AG04449 (cell line): Measurements from ENCODE around the gene LDB3.

Source experiments
- CTCF ChIA-PET: fragments of 350-600 bp; formaldehyde crosslinking; extraction: SDS; loops from one replicate; lab custom pipeline; 2021; ENCODE audit warnings: antibody characterized with exemption; lab: Yijun Ruan, JAX
- POLR2A ChIA-PET: fragments of 400-600, 350-600 bp; formaldehyde crosslinking; extraction: SDS; loops from one replicate; lab custom pipeline; 2020; ENCODE audit warnings: antibody characterized with exemption, inconsistent platforms; lab: Yijun Ruan, JAX
- DNase-seq: peaks from one replicate; pipeline ENCODE4 v3.0.0-alpha.2; 2010; ENCODE audit warnings: low read depth, low spot score
- H3K4me3 ChIP-seq: 2 replicates; pipeline ENCODE4 v1.5.1; 2011; ENCODE audit warnings: low read depth, mild to moderate bottlenecking, control low read depth, low read length
- CTCF ChIP-seq: IDR thresholded peaks from one replicate; pipeline ENCODE4 v1.5.1; 2011; ENCODE audit warnings: mild to moderate bottlenecking, moderate library complexity, low read length, control low read depth, inconsistent platforms; ENCODE audit not compliant: insufficient read depth; ENCODE audit errors: missing control alignments

LDB3 gene

DNA sequence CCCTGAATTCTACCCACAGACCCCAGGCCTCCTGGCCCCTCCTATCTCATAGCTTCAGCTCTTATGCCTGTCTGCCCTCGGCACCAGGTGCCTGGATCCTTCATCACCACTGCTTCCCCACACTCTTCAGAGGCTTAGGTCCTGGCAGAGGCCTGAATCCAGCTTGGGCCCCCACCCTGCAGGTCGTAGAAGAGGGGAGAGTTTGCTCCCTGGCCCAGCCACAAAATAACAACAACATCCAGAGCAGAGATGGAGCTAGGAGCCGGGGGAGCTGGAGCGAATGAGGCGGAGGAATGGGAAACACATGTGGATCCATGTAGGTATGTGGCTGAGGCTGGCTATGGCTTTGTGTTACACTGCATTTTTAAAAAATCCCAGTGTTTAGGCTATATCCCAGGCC lies 21.8 kb upstream of the LDB3 start:
- H3K4me3 ChIP-seq = no peak overlapping the region
- TF ChIP-seq CTCF = no peak
- no peak for DNase-seq
- POLR2A ChIA-PET = no interaction called here
- CTCF ChIA-PET = interaction anchor here (0.8 to 2.1 kb wide), 6 partner anchors 14 to 293 kb away, joined by 3 to 7 read pairs (median 4); partner anchors contain the start of gene LDB3

GRCh38 chr10:86646933-86647332 lies 21.4 kb upstream of the LDB3 start:
- no peak for TF ChIP-seq CTCF
- POLR2A ChIA-PET = no interaction called here
- H3K4me3 ChIP-seq = no peak overlapping the region
- CTCF ChIA-PET = interaction anchor here (0.8 to 2.1 kb wide), 8 partner anchors 14 to 292 kb away, joined by 3 to 7 read pairs (median 4); partner anchors contain the start of gene LDB3
- no peak for DNase-seq

DNA sequence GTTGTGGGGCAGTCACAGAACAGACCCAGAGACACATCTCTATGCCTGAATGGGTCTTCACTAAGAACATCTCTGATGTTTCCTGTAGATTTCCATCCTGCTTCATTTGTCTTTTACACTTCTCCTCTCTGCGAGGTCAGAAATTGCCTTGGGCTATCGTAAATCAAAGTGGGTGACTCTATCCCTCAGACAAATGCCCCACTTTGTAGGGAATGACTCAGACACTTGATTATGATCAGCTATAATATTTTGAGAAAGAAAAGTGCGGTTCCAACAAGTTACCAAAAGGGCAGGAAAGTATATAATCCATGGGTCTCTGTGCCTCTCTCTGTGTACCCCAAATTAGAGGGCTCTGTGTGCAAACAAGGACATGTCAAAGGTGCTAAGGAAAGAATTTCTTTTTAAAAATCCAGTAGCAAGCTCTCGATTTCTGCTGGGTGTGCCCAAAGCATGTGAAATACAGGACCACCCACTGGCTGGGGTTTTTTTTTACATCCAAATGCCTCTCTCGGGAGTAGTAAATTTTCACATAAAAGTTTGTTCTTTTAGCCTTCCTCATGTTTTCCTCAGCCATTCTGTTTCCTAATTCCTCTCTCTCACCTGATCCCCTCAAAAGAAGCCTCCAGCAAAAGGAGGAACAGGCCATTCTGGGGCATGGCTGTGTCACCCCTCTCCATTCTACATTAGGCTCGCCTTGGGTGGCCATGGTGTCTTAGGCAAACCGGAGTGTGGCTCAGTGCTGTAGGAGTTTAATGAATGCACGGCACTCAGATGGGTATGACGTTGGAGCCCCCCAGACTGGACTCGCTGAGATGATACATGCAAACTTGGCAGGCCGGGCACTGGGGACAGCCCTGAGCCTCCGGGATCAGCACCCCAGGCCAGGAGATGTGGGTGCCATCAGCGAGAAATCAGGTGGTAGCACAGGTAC lies 20.3 kb upstream of the LDB3 start:
- no peak overlapping the region for H3K4me3 ChIP-seq
- DNase-seq = no peak
- CTCF ChIA-PET = interaction anchor here (0.8 to 2.1 kb wide), 5 partner anchors 14 to 291 kb away, joined by 3 to 7 read pairs (median 4); no protein-coding TSS in a partner anchor
- POLR2A ChIA-PET = no interaction called here
- TF ChIP-seq CTCF = no peak

GRCh38 chr10:86648704-86649427 lies 19.4 kb upstream of the LDB3 start:
- peak; percentile 51 for DNase-seq
- ChIA-PET POLR2A (interaction anchor here (0.6 kb wide), 1 partner anchor 109 kb away, joined by 3 read pairs; no protein-coding TSS in a partner anchor), CTCF (interaction anchor here (0.8 to 1.2 kb wide), 2 partner anchors 35 to 249 kb away, joined by 4 read pairs; no protein-coding TSS in a partner anchor)
- TF ChIP-seq CTCF = no peak
- no peak overlapping the region for H3K4me3 ChIP-seq

GRCh38 chr10:86649471-86650150 lies 18.7 kb upstream of the LDB3 start:
- H3K4me3 ChIP-seq = no peak overlapping the region
- TF ChIP-seq CTCF = no peak
- ChIA-PET CTCF (interaction anchor here (0.8 to 1.2 kb wide), 2 partner anchors 35 to 250 kb away, joined by 4 read pairs; no protein-coding TSS in a partner anchor), POLR2A (no interaction called here)
- DNase-seq = no peak
